ENCODE results near the gene RAD51B. TPM values are rescaled to one million over a fixed set of nuclear protein-coding genes. Genes with fewer than 3 reads are reported as not detected.

The RAD51B gene
- total RNA-seq, 1 experiment from 2014 or later, result 16.7 TPM

DNA sequence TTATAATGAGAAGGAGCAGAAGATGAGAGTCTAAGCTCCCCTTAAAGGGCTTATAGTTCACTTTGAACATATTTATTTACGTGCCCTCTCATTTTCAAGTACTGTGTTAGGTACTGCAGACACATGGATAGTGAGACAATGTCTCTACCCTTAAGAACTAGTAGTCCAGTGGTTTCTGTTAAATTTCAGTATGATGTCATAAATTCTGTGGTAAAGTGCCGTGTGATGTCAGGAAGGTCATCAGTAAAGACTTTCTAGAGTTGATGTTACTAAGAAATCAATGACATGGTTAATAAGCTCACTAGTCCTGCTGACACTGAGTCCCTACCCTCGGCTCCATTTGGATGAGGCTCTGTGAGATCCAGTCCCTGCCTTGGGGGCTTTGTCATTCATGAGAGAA, 497.7 kb downstream of the RAD51B start:
- Histone ChIP-seq H3K27me3 (ENCODE audit: insufficient read depth, low read length) (no peaks in the 10 kb centered on the region; the same call in 1 of the 2 replicates), H4K20me1 (ENCODE audit: control insufficient read depth, insufficient read depth, insufficient read length) (no peaks in the 10 kb centered on the region), H3K56ac (ENCODE audit: insufficient read length, low read depth, low read length) (no peak overlapping the region), H3K23ac (ENCODE audit: insufficient read length, low read depth, low read length) (no peak overlapping the region), H2BK20ac (ENCODE audit: low read depth, low read length, poor library complexity, severe bottlenecking) (no peak overlapping the region), H2AK5ac (ENCODE audit: insufficient read length, low read length) (no peak overlapping the region), H3T11ph (ENCODE audit: low read length) (no peak overlapping the region), H3K27ac (ENCODE audit: insufficient read length, low read depth, low read length) (no peak overlapping the region), H2BK15ac (ENCODE audit: low read depth, low read length) (no peak overlapping the region), H2BK12ac (ENCODE audit: insufficient read length, low read depth, low read length) (no peak overlapping the region), H2AFZ (ENCODE audit: low read length) (no peak overlapping the region), H2BK120ac (ENCODE audit: low read depth, low read length, poor library complexity, severe bottlenecking) (no peak overlapping the region), H3K79me2 (ENCODE audit: insufficient read depth, low read length) (no peaks in the 10 kb centered on the region), H3K79me1 (ENCODE audit: insufficient read depth, low read depth, low read length, poor library complexity, severe bottlenecking) (no peaks in the 10 kb centered on the region), H4K91ac (ENCODE audit: insufficient read length, low read depth, low read length) (no peak overlapping the region), H4K5ac (ENCODE audit: insufficient read length, low read depth, low read length) (no peak overlapping the region), H3K14ac (ENCODE audit: insufficient read depth, low read length) (no peak overlapping the region), H3K23me2 (ENCODE audit: insufficient read length, low read depth, low read length, poor library complexity, severe bottlenecking) (no peaks in the 10 kb centered on the region), H4K8ac (replicated peaks; ENCODE audit: insufficient read length, low read depth, low read length) (no peak overlapping the region), H3K4me2 (ENCODE audit: insufficient read depth, insufficient read length, low read length) (no peak overlapping the region), H3K4ac (ENCODE audit: low read depth, low read length) (no peak overlapping the region), H3K4me1 (ENCODE audit: insufficient read depth, low read length) (peaks cover 4% of the 10 kb centered on the region; the same call in 1 of the 2 replicates), H3K9ac (ENCODE audit: extremely low read depth, insufficient read length, low read length) (no peak overlapping the region), H2BK5ac (ENCODE audit: insufficient read length, low read length) (no peak overlapping the region), H3K18ac (ENCODE audit: insufficient read length, low read depth, low read length) (no peak overlapping the region), H3K9me3 (ENCODE audit: control insufficient read depth, low read depth, low read length) (no peaks in the 10 kb centered on the region)
- TF ChIP-seq, protein P1, sequence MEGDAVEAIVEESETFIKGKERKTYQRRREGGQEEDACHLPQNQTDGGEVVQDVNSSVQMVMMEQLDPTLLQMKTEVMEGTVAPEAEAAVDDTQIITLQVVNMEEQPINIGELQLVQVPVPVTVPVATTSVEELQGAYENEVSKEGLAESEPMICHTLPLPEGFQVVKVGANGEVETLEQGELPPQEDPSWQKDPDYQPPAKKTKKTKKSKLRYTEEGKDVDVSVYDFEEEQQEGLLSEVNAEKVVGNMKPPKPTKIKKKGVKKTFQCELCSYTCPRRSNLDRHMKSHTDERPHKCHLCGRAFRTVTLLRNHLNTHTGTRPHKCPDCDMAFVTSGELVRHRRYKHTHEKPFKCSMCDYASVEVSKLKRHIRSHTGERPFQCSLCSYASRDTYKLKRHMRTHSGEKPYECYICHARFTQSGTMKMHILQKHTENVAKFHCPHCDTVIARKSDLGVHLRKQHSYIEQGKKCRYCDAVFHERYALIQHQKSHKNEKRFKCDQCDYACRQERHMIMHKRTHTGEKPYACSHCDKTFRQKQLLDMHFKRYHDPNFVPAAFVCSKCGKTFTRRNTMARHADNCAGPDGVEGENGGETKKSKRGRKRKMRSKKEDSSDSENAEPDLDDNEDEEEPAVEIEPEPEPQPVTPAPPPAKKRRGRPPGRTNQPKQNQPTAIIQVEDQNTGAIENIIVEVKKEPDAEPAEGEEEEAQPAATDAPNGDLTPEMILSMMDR (conservative IDR thresholded peaks at IDR 0.05), result no peak
- H3K36me3 Mint-ChIP-seq (ENCODE audit: insufficient read depth in 1 of 3, low read depth in 3 of 3), result 0 out of 7 replicates have a peak, but pooled peaks cover 0 to 3% (median 0%) of the 10 kb centered on the region in 3 experiments
- H3K27me3 Mint-ChIP-seq (ENCODE audit: low read depth), result no peaks in the 10 kb centered on the region
- H3K9me3 Mint-ChIP-seq, result no peaks in the 10 kb centered on the region
- H3K4me1 Mint-ChIP-seq, result peaks cover 31 to 35% of the 10 kb centered on the region in 2 experiments
- no peak overlapping the region; a peak in 1 of 7 replicates for H3K27ac Mint-ChIP-seq
- WGBS (ENCODE audit: extremely low coverage, insufficient read length, low lambda C conversion rate), result no CpG with 5 or more reads among the region's 3 CpGs
- DNase-seq, result no peak
- no peak overlapping the region for H3K4me3 Mint-ChIP-seq
